Measurements from ENCODE around the gene UGT2B10.

Gene UGT2B10

GRCh38 chr4:68859655-68860054 is 43.9 kb downstream of the UGT2B10 start:
- H3K36me3 Mint-ChIP-seq, result no peaks in the 10 kb centered on the region
- no peaks in the 10 kb centered on the region for H3K4me1 Mint-ChIP-seq
- no peak for ATAC-seq
- DNase-seq (ENCODE audit: low spot score in 2 of 2), result no peak
- no peak overlapping the region for H3K27ac Mint-ChIP-seq
- no peak overlapping the region for H3K4me3 Mint-ChIP-seq
- peaks cover 6% of the 10 kb centered on the region for H3K9me3 Mint-ChIP-seq

- H3K4me1 Mint-ChIP-seq, result no peaks in the 10 kb centered on the region
- H3K27ac Mint-ChIP-seq, result no peak overlapping the region
- no peak overlapping the region for H3K4me3 Mint-ChIP-seq
- H3K9me3 Mint-ChIP-seq, result peaks cover 6% of the 10 kb centered on the region
- no peak for ATAC-seq
- DNase-seq (ENCODE audit: low spot score in 2 of 2), result no peak
- H3K36me3 Mint-ChIP-seq, result no peaks in the 10 kb centered on the region
These were observed 45.3 kb downstream of the UGT2B10 start for GRCh38 chr4:68861057-68861456.

GRCh38 chr4:68864438-68865187 is 48.8 kb downstream of the UGT2B10 start:
- Mint-ChIP-seq H3K27ac (no peak overlapping the region), H3K9me3 (peaks cover 3% of the 10 kb centered on the region), H3K4me1 (no peaks in the 10 kb centered on the region), H3K4me3 (no peak overlapping the region), H3K36me3 (no peaks in the 10 kb centered on the region)
- ATAC-seq (no peak), DNase-seq (ENCODE audit: low spot score in 2 of 2) (no peak)

GRCh38 chr4:68865188-68865638 is 49.4 kb downstream of the UGT2B10 start:
- no peaks in the 10 kb centered on the region for H3K36me3 Mint-ChIP-seq

GRCh38 chr4:68865760-68866159 is 50.0 kb downstream of the UGT2B10 start:
- Mint-ChIP-seq H3K4me3 (no peak overlapping the region), H3K4me1 (no peaks in the 10 kb centered on the region), H3K9me3 (peaks cover 3% of the 10 kb centered on the region), H3K36me3 (no peaks in the 10 kb centered on the region), H3K27ac (no peak overlapping the region)
- no peak for ATAC-seq
- DNase-seq (ENCODE audit: low spot score in 2 of 2), result no peak

More at GRCh38 chr4:68865188-68865638, 49.4 kb downstream of the UGT2B10 start:
- H3K4me3 Mint-ChIP-seq, result no peak overlapping the region
- H3K4me1 Mint-ChIP-seq, result no peaks in the 10 kb centered on the region
- peaks cover 3% of the 10 kb centered on the region for H3K9me3 Mint-ChIP-seq
- ATAC-seq (no peak), DNase-seq (ENCODE audit: low spot score in 2 of 2) (no peak)
- H3K27ac Mint-ChIP-seq, result no peak overlapping the region

GRCh38 chr4:68869274-68869773 is 53.5 kb downstream of the UGT2B10 start:
- Mint-ChIP-seq H3K36me3 (no peaks in the 10 kb centered on the region), H3K4me3 (no peak overlapping the region), H3K9me3 (no peaks in the 10 kb centered on the region), H3K27ac (no peak overlapping the region), H3K4me1 (no peaks in the 10 kb centered on the region)
- DNase-seq (ENCODE audit: low spot score in 2 of 2) (no peak), ATAC-seq (no peak)

- Mint-ChIP-seq H3K4me1 (no peaks in the 10 kb centered on the region), H3K36me3 (no peaks in the 10 kb centered on the region), H3K9me3 (no peaks in the 10 kb centered on the region), H3K4me3 (no peak overlapping the region), H3K27ac (no peak overlapping the region)
- DNase-seq (ENCODE audit: low spot score in 2 of 2) (no peak), ATAC-seq (no peak)
These were observed 56.2 kb downstream of the UGT2B10 start for GRCh38 chr4:68871809-68872642.

GRCh38 chr4:68872643-68873502 is 57.1 kb downstream of the UGT2B10 start:
- Mint-ChIP-seq H3K4me1 (no peaks in the 10 kb centered on the region), H3K9me3 (no peaks in the 10 kb centered on the region), H3K36me3 (no peaks in the 10 kb centered on the region), H3K4me3 (no peak overlapping the region), H3K27ac (no peak overlapping the region)
- ATAC-seq (no peak), DNase-seq (ENCODE audit: low spot score in 2 of 2) (no peak)

GRCh38 chr4:68874507-68874906 is 58.7 kb downstream of the UGT2B10 start:
- DNase-seq (ENCODE audit: low spot score in 2 of 2), result no peak
- H3K27ac Mint-ChIP-seq, result no peak overlapping the region
- H3K9me3 Mint-ChIP-seq, result no peaks in the 10 kb centered on the region
- no peaks in the 10 kb centered on the region for H3K4me1 Mint-ChIP-seq
- no peaks in the 10 kb centered on the region for H3K36me3 Mint-ChIP-seq
- ATAC-seq, result no peak
- no peak overlapping the region for H3K4me3 Mint-ChIP-seq

- Mint-ChIP-seq H3K4me1 (no peaks in the 10 kb centered on the region), H3K27ac (no peak overlapping the region), H3K9me3 (no peaks in the 10 kb centered on the region), H3K4me3 (no peak overlapping the region), H3K36me3 (no peaks in the 10 kb centered on the region)
- DNase-seq (ENCODE audit: low spot score in 2 of 2), result no peak
- ATAC-seq, result no peak
These were observed 61.8 kb downstream of the UGT2B10 start for GRCh38 chr4:68877555-68877954.

- no peaks in the 10 kb centered on the region for H3K36me3 Mint-ChIP-seq
- DNase-seq (ENCODE audit: low spot score in 2 of 2) (no peak), ATAC-seq (no peak)
- H3K27ac Mint-ChIP-seq, result no peak overlapping the region
- no peaks in the 10 kb centered on the region for H3K4me1 Mint-ChIP-seq
- no peak overlapping the region for H3K4me3 Mint-ChIP-seq
- H3K9me3 Mint-ChIP-seq, result no peaks in the 10 kb centered on the region
These were observed 62.3 kb downstream of the UGT2B10 start for GRCh38 chr4:68878048-68878447.

Data from stimulated activated effector memory CD8-positive, alpha-beta T cell treated with anti-CD3 and anti-CD28 coated beads, Interleukin-12 subunit alpha, Interleukin-12 subunit beta, amount 100 ng/mL, for 72 hours (primary cell).